ENCODE measurements around the gene ZNF827. TPM values are rescaled to one million over a fixed set of nuclear protein-coding genes. Genes with fewer than 3 reads are reported as not detected.

Gene ZNF827
- total RNA-seq, 1 donor from 2014 or later, result 116 TPM

DNA sequence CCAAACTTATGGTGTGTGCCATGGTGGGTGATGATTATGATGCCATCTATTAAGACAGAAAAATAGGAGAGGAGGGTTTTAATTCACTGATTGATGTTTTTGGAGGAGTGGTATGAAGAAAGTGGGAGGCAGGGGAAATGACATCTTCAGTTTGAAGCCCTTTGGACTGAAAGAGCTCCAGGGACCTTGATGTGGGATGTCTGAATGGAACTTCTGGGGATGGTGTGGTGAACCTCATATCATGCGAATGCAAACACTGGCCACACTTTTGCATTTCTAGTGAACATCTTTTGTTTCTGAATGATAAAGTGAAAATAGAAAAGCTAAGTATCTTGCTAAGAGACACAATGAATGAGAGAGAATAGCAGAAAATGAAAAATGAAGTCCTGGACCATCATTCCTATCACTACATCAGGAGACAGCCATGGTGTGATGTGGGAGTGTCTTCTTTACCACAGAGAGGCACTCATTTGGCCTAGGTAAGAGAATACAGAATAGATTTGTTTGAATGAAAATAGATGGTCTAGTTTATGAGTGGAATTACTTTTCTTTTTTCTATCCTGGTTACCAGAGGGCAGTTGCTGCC is 123.5 kb downstream of the ZNF827 start:
- no peaks in the 10 kb centered on the region for H3K27me3 Mint-ChIP-seq (ENCODE audit: low read depth)
- H3K4me1 Mint-ChIP-seq, result no peaks in the 10 kb centered on the region
- no peak overlapping the region for H3K4me3 Mint-ChIP-seq
- DNase-seq (ENCODE audit: low spot score in 2 of 2, unreplicated experiment in 2 of 2), result no peak
- H3K36me3 Mint-ChIP-seq, result peaks cover 62% of the 10 kb centered on the region
- no peak for TF ChIP-seq CTCF (IDR thresholded peaks at IDR 0.05; ENCODE audit: unreplicated experiment)
- peaks cover 10% of the 10 kb centered on the region for H3K9me3 Mint-ChIP-seq
- H3K27ac Mint-ChIP-seq, result no peak overlapping the region

- Mint-ChIP-seq H3K36me3 (peaks cover 66% of the 10 kb centered on the region), H3K27me3 (ENCODE audit: low read depth) (no peaks in the 10 kb centered on the region), H3K9me3 (peaks cover 12% of the 10 kb centered on the region), H3K27ac (no peak overlapping the region), H3K4me1 (no peaks in the 10 kb centered on the region), H3K4me3 (no peak overlapping the region)
- no peak for TF ChIP-seq CTCF (IDR thresholded peaks at IDR 0.05; ENCODE audit: unreplicated experiment)
- DNase-seq (ENCODE audit: low spot score in 2 of 2, unreplicated experiment in 2 of 2), result no peak
Measured at GRCh38 chr4:145814246-145814645, 124.4 kb downstream of the ZNF827 start.

DNA sequence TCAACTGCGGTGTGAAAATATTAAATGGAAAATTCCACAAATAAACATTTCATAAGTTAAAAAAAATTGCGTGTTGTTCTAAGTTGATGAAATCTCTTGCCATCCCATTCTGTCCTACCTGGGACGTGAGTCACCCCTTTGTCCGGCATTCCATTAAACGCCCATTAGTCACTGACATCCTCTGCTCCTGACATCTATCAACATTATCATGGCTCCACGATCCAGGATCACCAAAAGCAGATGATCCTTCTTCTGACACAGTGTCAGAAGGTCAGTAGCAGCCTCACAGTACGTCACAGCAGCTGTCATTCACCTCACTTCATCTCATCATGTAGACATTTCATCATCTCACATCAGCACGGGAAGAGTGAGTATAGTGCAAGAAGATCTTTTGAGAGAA is 125.7 kb downstream of the ZNF827 start:
- Mint-ChIP-seq H3K27me3 (ENCODE audit: low read depth) (no peaks in the 10 kb centered on the region), H3K27ac (no peak overlapping the region), H3K36me3 (peaks cover 70% of the 10 kb centered on the region), H3K9me3 (peaks cover 12% of the 10 kb centered on the region), H3K4me3 (no peak overlapping the region), H3K4me1 (peaks cover 10% of the 10 kb centered on the region)
- no peak for TF ChIP-seq CTCF (IDR thresholded peaks at IDR 0.05; ENCODE audit: unreplicated experiment)
- DNase-seq (ENCODE audit: low spot score in 2 of 2, unreplicated experiment in 2 of 2), result no peak

- no peak for DNase-seq (ENCODE audit: low spot score in 2 of 2, unreplicated experiment in 2 of 2)
- peak overlapping the region; percentile 96 for H3K27ac Mint-ChIP-seq
- peaks cover 49% of the 10 kb centered on the region for H3K36me3 Mint-ChIP-seq
- H3K4me3 Mint-ChIP-seq, result no peak overlapping the region
- H3K9me3 Mint-ChIP-seq, result peaks cover 12% of the 10 kb centered on the region
- peaks cover 41% of the 10 kb centered on the region for H3K4me1 Mint-ChIP-seq
- no peak for TF ChIP-seq CTCF (IDR thresholded peaks at IDR 0.05; ENCODE audit: unreplicated experiment)
- H3K27me3 Mint-ChIP-seq (ENCODE audit: low read depth), result no peaks in the 10 kb centered on the region
Measured at GRCh38 chr4:145808848-145809512, 129.6 kb downstream of the ZNF827 start.

GRCh38 chr4:145808021-145808650 is 130.5 kb downstream of the ZNF827 start:
- no peak overlapping the region for H3K4me3 Mint-ChIP-seq
- no peak for DNase-seq (ENCODE audit: low spot score in 2 of 2, unreplicated experiment in 2 of 2)
- H3K4me1 Mint-ChIP-seq, result peaks cover 47% of the 10 kb centered on the region
- peaks cover 12% of the 10 kb centered on the region for H3K9me3 Mint-ChIP-seq
- peak overlapping the region; percentile 96 for H3K27ac Mint-ChIP-seq
- H3K27me3 Mint-ChIP-seq (ENCODE audit: low read depth), result no peaks in the 10 kb centered on the region
- TF ChIP-seq CTCF (IDR thresholded peaks at IDR 0.05; ENCODE audit: unreplicated experiment), result no peak
- peaks cover 42% of the 10 kb centered on the region for H3K36me3 Mint-ChIP-seq

Measured in mesothelial cell of epicardium (in vitro differentiated cells).